WTC11 (cell line): ENCODE results near the gene RUNX1. TPM values are rescaled to one million over a fixed set of nuclear protein-coding genes. Genes with fewer than 3 reads are reported as not detected.

Experiments
- ATAC-seq: fragments of 200-7000 bp; cut with Tn5 transposase; 2 replicates; pipeline ENCODE4 v1.10.0; 2021; ENCODE audit warnings: mild to moderate bottlenecking, moderate library complexity
- CTCF ChIA-PET: fragments of 300-600 bp; sonication (Branson Sonifier 250); formaldehyde crosslinking; loops from one replicate; lab custom pipeline; 2021; ENCODE audit warnings: antibody characterized with exemption; lab: Charles Lee
- POLR2A ChIA-PET: fragments of 350-600 bp; sonication (Branson Sonifier 250); formaldehyde crosslinking; loops from one replicate; lab custom pipeline; 2021; ENCODE audit warnings: antibody characterized with exemption; lab: Charles Lee
- DNase-seq: peaks from one replicate; pipeline ENCODE4 v3.0.0; 2021; ENCODE audit warnings: low spot score
- H3K27ac Mint-ChIP-seq: 2 replicates; pipeline ENCODE4 v1.8.0; 2021; ENCODE audit warnings: mixed read lengths
- H3K27me3 Mint-ChIP-seq: 2 replicates; pipeline ENCODE4 v1.8.0; 2021; ENCODE audit warnings: low read depth, mild to moderate bottlenecking, moderate library complexity, mixed read lengths
- H3K36me3 Mint-ChIP-seq: 2 replicates; pipeline ENCODE4 v1.8.0; 2021; ENCODE audit warnings: mixed read lengths
- H3K4me1 Mint-ChIP-seq: 2 replicates; pipeline ENCODE4 v1.8.0; 2022; ENCODE audit warnings: mixed read lengths
- H3K4me3 Mint-ChIP-seq: 2 replicates; pipeline ENCODE4 v1.8.0; 2021; ENCODE audit warnings: mild to moderate bottlenecking, moderate library complexity, mixed read lengths
- H3K9me3 Mint-ChIP-seq: 2 replicates; pipeline ENCODE4 v1.8.0; 2021; ENCODE audit warnings: mixed read lengths
- CREB1 ChIP-seq: sonication (generic); formaldehyde crosslinking; IDR thresholded peaks from 2 replicates; pipeline ENCODE4 v1.8.0; 2023; ENCODE audit warnings: mild to moderate bottlenecking, missing genetic modification reagents
- EMX1 ChIP-seq: fragments of 250-450 bp; sonication (Bioruptor Pico); IDR thresholded peaks from 2 replicates; pipeline ENCODE4 v1.8.0; 2021; ENCODE audit warnings: mild to moderate bottlenecking
- GABPB1 ChIP-seq: sonication (generic); formaldehyde crosslinking; IDR thresholded peaks from 2 replicates; pipeline ENCODE4 v1.8.1; 2023; ENCODE audit warnings: mild to moderate bottlenecking, missing genetic modification reagents
- GTF2I ChIP-seq: fragments of 250-450 bp; sonication (Bioruptor Pico); conservative IDR thresholded peaks from 2 replicates; pipeline ENCODE4 v1.4.0; 2021; ENCODE audit warnings: mild to moderate bottlenecking
- HMGA2 ChIP-seq: fragments of 250-450 bp; sonication (Bioruptor Pico); IDR thresholded peaks from 2 replicates; pipeline ENCODE4 v1.4.0; 2021; ENCODE audit warnings: mild to moderate bottlenecking, moderate library complexity
- IRF2 ChIP-seq: sonication (generic); formaldehyde crosslinking; IDR thresholded peaks from 2 replicates; pipeline ENCODE4 v1.8.0; 2022; ENCODE audit warnings: low read depth, missing genetic modification reagents, borderline replicate concordance
- NFATC4 ChIP-seq: fragments of 250-450 bp; sonication (Bioruptor Pico); IDR thresholded peaks from 2 replicates; pipeline ENCODE4 v1.9.0; 2021; ENCODE audit warnings: mild to moderate bottlenecking
- NR1H2 ChIP-seq: sonication (generic); formaldehyde crosslinking; IDR thresholded peaks from 2 replicates; pipeline ENCODE4 v1.9.0; 2021; ENCODE audit warnings: mild to moderate bottlenecking, moderate library complexity, missing genetic modification reagents
- TCF7 ChIP-seq: sonication (generic); formaldehyde crosslinking; IDR thresholded peaks from 2 replicates; pipeline ENCODE4 v1.8.0; 2022; ENCODE audit warnings: mild to moderate bottlenecking, low read depth, missing genetic modification reagents, moderate library complexity
- ZBTB21 ChIP-seq: sonication (generic); formaldehyde crosslinking; IDR thresholded peaks from 2 replicates; pipeline ENCODE4 v1.8.1; 2023; ENCODE audit warnings: mild to moderate bottlenecking, missing genetic modification reagents, borderline replicate concordance
- ZNF232 ChIP-seq: sonication (generic); formaldehyde crosslinking; IDR thresholded peaks from 2 replicates; pipeline ENCODE4 v1.8.0; 2022; ENCODE audit warnings: mild to moderate bottlenecking, missing genetic modification reagents
- ZNF263 ChIP-seq: sonication (generic); formaldehyde crosslinking; IDR thresholded peaks from 2 replicates; pipeline ENCODE4 v1.8.1; 2022; ENCODE audit warnings: low read depth, mild to moderate bottlenecking, moderate library complexity, missing genetic modification reagents
- ZNF396 ChIP-seq: fragments of 250-450 bp; sonication (Bioruptor Pico); IDR thresholded peaks from 2 replicates; pipeline ENCODE4 v1.8.0; 2021; ENCODE audit warnings: mild to moderate bottlenecking, moderate library complexity, borderline replicate concordance
- ZNF425 ChIP-seq: fragments of 250-450 bp; sonication (Bioruptor Pico); conservative IDR thresholded peaks from 2 replicates; pipeline ENCODE4 v1.9.0; 2021; ENCODE audit warnings: mild to moderate bottlenecking
- total RNA-seq: library from RNA; stranded (reverse); gene quantifications from 3 replicates; pipeline ENCODE4 v1.2.3, GENCODE V29; 2021
- TF ChIP-seq, protein P1 (sequence below): sonication (generic); formaldehyde crosslinking; IDR thresholded peaks from 2 replicates; pipeline ENCODE4 v1.8.1; 2023; ENCODE audit warnings: mild to moderate bottlenecking, missing genetic modification reagents, borderline replicate concordance
- TF ChIP-seq, protein P2 (sequence below): sonication (generic); formaldehyde crosslinking; IDR thresholded peaks from 2 replicates; pipeline ENCODE4 v1.8.1; 2022; ENCODE audit warnings: missing genetic modification reagents, borderline replicate concordance
- TF ChIP-seq, protein P3 (sequence below): sonication (generic); formaldehyde crosslinking; IDR thresholded peaks from 2 replicates; pipeline ENCODE4 v1.8.0; 2023; ENCODE audit warnings: missing genetic modification reagents
- TF ChIP-seq, protein P4 (sequence below): fragments of 250-450 bp; sonication (Bioruptor Pico); IDR thresholded peaks from 2 replicates; pipeline ENCODE4 v1.9.0; 2021; ENCODE audit warnings: mild to moderate bottlenecking

RUNX1 gene
- total RNA-seq, 1 experiment from 2014 or later: 2.2 TPM

DNA sequence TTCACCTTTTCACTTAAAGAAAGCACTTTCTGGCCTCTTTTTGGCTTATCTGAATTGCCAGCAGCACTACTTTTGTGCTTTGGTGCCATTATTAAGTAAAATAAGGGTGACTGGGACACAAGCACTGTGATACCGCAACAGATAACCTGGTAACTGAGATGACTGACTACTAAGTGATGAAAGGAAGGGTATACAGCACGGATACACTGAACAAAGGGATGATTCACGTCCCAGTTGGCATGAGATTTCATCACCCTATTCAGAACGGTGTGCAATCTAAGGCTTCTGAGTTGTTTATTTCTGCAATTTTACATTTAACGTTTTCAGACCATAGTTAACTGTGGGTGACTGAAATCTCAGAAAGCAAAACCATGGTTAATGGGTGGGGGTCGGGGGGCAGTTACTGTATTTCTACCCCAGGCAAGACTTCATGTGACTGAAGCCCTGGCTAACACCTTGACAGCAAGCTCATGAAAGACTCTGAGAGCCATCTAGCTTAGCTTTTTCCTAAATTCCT, 277.5 kb downstream of the RUNX1 start:
- POLR2A ChIA-PET: no interaction called here
- TF ChIP-seq, protein P1, sequence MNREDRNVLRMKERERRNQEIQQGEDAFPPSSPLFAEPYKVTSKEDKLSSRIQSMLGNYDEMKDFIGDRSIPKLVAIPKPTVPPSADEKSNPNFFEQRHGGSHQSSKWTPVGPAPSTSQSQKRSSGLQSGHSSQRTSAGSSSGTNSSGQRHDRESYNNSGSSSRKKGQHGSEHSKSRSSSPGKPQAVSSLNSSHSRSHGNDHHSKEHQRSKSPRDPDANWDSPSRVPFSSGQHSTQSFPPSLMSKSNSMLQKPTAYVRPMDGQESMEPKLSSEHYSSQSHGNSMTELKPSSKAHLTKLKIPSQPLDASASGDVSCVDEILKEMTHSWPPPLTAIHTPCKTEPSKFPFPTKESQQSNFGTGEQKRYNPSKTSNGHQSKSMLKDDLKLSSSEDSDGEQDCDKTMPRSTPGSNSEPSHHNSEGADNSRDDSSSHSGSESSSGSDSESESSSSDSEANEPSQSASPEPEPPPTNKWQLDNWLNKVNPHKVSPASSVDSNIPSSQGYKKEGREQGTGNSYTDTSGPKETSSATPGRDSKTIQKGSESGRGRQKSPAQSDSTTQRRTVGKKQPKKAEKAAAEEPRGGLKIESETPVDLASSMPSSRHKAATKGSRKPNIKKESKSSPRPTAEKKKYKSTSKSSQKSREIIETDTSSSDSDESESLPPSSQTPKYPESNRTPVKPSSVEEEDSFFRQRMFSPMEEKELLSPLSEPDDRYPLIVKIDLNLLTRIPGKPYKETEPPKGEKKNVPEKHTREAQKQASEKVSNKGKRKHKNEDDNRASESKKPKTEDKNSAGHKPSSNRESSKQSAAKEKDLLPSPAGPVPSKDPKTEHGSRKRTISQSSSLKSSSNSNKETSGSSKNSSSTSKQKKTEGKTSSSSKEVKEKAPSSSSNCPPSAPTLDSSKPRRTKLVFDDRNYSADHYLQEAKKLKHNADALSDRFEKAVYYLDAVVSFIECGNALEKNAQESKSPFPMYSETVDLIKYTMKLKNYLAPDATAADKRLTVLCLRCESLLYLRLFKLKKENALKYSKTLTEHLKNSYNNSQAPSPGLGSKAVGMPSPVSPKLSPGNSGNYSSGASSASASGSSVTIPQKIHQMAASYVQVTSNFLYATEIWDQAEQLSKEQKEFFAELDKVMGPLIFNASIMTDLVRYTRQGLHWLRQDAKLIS (CRISPR knock-in tag): no peak
- peak; percentile 98 for TF ChIP-seq GABPB1 (CRISPR knock-in tag)
- TF ChIP-seq, all 79 proteins: peak for 1
- DNase-seq: no peak
- CTCF ChIA-PET: no interaction called here
- Mint-ChIP-seq H3K36me3 (no peaks in the 10 kb centered on the region), H3K4me3 (no peak overlapping the region), H3K4me1 (no peaks in the 10 kb centered on the region), H3K27ac (no peak overlapping the region), H3K27me3 (no peaks in the 10 kb centered on the region), H3K9me3 (peaks cover 5% of the 10 kb centered on the region; the same call in 1 of the 2 replicates)
- no peak for ATAC-seq

- CTCF ChIA-PET: no interaction called here
Measured at GRCh38 chr21:34770576-34770975, 278.5 kb downstream of the RUNX1 start.

More at GRCh38 chr21:34770576-34770975, 278.5 kb downstream of the RUNX1 start:
- no peak overlapping the region for H3K27ac Mint-ChIP-seq
- H3K27me3 Mint-ChIP-seq: no peaks in the 10 kb centered on the region
- POLR2A ChIA-PET: no interaction called here
- no peaks in the 10 kb centered on the region for H3K36me3 Mint-ChIP-seq
- H3K4me3 Mint-ChIP-seq: no peak overlapping the region
- DNase-seq (no peak), ATAC-seq (no peak)
- TF ChIP-seq CREB1 (no peak), TCF7 (CRISPR knock-in tag) (no peak), GTF2I (CRISPR knock-in tag) (no peak), NFATC4 (no peak), HMGA2 (CRISPR knock-in tag) (no peak), ZNF425 (CRISPR knock-in tag) (no peak), EMX1 (CRISPR knock-in tag) (no peak), ZNF263 (no peak), IRF2 (CRISPR knock-in tag) (no peak), ZNF396 (CRISPR knock-in tag) (no peak), NR1H2 (CRISPR knock-in tag) (no peak), ZNF232 (CRISPR knock-in tag) (no peak), ZBTB21 (CRISPR knock-in tag) (no peak)
- TF ChIP-seq, protein P2, sequence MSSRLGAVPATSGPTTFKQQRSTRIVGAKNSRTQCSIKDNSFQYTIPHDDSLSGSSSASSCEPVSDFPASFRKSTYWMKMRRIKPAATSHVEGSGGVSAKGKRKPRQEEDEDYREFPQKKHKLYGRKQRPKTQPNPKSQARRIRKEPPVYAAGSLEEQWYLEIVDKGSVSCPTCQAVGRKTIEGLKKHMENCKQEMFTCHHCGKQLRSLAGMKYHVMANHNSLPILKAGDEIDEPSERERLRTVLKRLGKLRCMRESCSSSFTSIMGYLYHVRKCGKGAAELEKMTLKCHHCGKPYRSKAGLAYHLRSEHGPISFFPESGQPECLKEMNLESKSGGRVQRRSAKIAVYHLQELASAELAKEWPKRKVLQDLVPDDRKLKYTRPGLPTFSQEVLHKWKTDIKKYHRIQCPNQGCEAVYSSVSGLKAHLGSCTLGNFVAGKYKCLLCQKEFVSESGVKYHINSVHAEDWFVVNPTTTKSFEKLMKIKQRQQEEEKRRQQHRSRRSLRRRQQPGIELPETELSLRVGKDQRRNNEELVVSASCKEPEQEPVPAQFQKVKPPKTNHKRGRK: no peak
- TF ChIP-seq, protein P3, sequence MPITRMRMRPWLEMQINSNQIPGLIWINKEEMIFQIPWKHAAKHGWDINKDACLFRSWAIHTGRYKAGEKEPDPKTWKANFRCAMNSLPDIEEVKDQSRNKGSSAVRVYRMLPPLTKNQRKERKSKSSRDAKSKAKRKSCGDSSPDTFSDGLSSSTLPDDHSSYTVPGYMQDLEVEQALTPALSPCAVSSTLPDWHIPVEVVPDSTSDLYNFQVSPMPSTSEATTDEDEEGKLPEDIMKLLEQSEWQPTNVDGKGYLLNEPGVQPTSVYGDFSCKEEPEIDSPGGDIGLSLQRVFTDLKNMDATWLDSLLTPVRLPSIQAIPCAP (CRISPR knock-in tag): no peak
- TF ChIP-seq, protein P4, sequence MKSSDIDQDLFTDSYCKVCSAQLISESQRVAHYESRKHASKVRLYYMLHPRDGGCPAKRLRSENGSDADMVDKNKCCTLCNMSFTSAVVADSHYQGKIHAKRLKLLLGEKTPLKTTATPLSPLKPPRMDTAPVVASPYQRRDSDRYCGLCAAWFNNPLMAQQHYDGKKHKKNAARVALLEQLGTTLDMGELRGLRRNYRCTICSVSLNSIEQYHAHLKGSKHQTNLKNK (CRISPR knock-in tag): no peak
- peaks cover 9% of the 10 kb centered on the region for H3K9me3 Mint-ChIP-seq
- H3K4me1 Mint-ChIP-seq: no peaks in the 10 kb centered on the region
